Coronary artery (tissue), 2 donors: ENCODE data around the gene ABHD17B.
"Not testable (repeated sequence)": the region's sequence is repeated elsewhere in the genome, so short reads cannot be mapped to it uniquely, and the experiment has no call there.

Experiments
- DNase-seq: peaks from one replicate; pipeline ENCODE4 v3.0.0-alpha.2; 2017; ENCODE audit warnings: low spot score
- H3K27ac ChIP-seq, 2 donors: fragments of 200-600 bp; sonication (generic); one replicate each; pipeline ENCODE4 v1.5.1; 2016 to 2019
- H3K4me3 ChIP-seq: fragments of 200-600 bp; sonication (generic); 2 replicates; pipeline ENCODE4 v1.5.1; 2016; ENCODE audit warnings: mild to moderate bottlenecking, moderate library complexity
- CTCF ChIP-seq: fragments of 200-600 bp; sonication (generic); IDR thresholded peaks from one replicate; pipeline ENCODE4 v1.5.1; 2019; ENCODE audit warnings: antibody characterized with exemption

ABHD17B gene

GRCh38 chr9:71911061-71911907 is at the start of gene ABHD17B, which contains the start of gene C9orf85:
Gene ABHD17B, minus strand, starts transcription at chr9:71911193. Its CDS starts 36,113 bp downstream, at chr9:71875080.
Gene C9orf85, plus strand, starts transcription at chr9:71911639. Its CDS starts 96 bp downstream, at chr9:71911735.
- no peak for TF ChIP-seq CTCF
- Histone ChIP-seq H3K4me3 (peak within 1 kb of the TSS; percentile 78), H3K27ac (peak within 1 kb of the TSS; percentile 90 to 95)
- peak; percentile 99 for DNase-seq

GRCh38 chr9:71955300-71955915 is 44.4 kb upstream of the ABHD17B start:
- TF ChIP-seq CTCF, result no peak
- Histone ChIP-seq H3K4me3 (no peak overlapping the region), H3K27ac (no peak overlapping the region)
- DNase-seq, result no peak

GRCh38 chr9:71954652-71955051 is 43.7 kb upstream of the ABHD17B start:
- not testable (repeated sequence) for H3K27ac ChIP-seq, H3K4me3 ChIP-seq, DNase-seq

GRCh38 chr9:71944754-71945375 is 33.9 kb upstream of the ABHD17B start:
- no peak overlapping the region for H3K4me3 ChIP-seq
- no peak for DNase-seq
- H3K27ac ChIP-seq, result no peak overlapping the region
- no peak for TF ChIP-seq CTCF

GRCh38 chr9:71941998-71942567 is 31.1 kb upstream of the ABHD17B start:
- no peak overlapping the region for H3K4me3 ChIP-seq
- DNase-seq, result no peak

GRCh38 chr9:71941060-71941568 is 30.1 kb upstream of the ABHD17B start:
- no peak overlapping the region for H3K4me3 ChIP-seq
- DNase-seq, result no peak
- no peak overlapping the region for H3K27ac ChIP-seq
- TF ChIP-seq CTCF, result no peak

More at GRCh38 chr9:71941998-71942567, 31.1 kb upstream of the ABHD17B start:
- H3K27ac ChIP-seq, result no peak overlapping the region
- no peak for TF ChIP-seq CTCF

- Histone ChIP-seq H3K4me3 (peak overlapping the region; percentile 21), H3K27ac (peak overlapping the region; percentile 54 to 69)
Observed at GRCh38 chr9:71937898-71938297, 26.9 kb upstream of the ABHD17B start.

More at GRCh38 chr9:71937898-71938297, 26.9 kb upstream of the ABHD17B start:
- TF ChIP-seq CTCF, result no peak
- DNase-seq, result no peak
